Ureter (tissue), 1 donor: ENCODE measurements around the gene SMCHD1. TPM values are rescaled to one million over a fixed set of nuclear protein-coding genes. Genes with fewer than 3 reads are reported as not detected.
"Not testable (repeated sequence)": the region's sequence is repeated elsewhere in the genome, so short reads cannot be mapped to it uniquely, and the experiment has no call there.

Experiments used
- DNase-seq: peaks from one replicate; pipeline ENCODE4 v3.0.0-alpha.2; 2020; ENCODE audit warnings: low spot score
- total RNA-seq: library from RNA; stranded (reverse); gene quantifications from one replicate; pipeline ENCODE4 v1.2.4, GENCODE V29; 2023
- donor health status: DM: yes; HTN: yes; CAD: no.

SMCHD1 gene
- total RNA-seq, 1 donor from 2014 or later, result 83.8 TPM

- DNase-seq, result no peak
Observed at GRCh38 chr18:2657788-2658458, 2.4 kb downstream of the SMCHD1 start.

GRCh38 chr18:2660849-2661248 lies 5.3 kb downstream of the SMCHD1 start:
- not testable (repeated sequence) for DNase-seq

- not testable (repeated sequence) for DNase-seq
Observed at GRCh38 chr18:2662288-2662687, 6.8 kb downstream of the SMCHD1 start.

GRCh38 chr18:2662990-2663389 lies 7.5 kb downstream of the SMCHD1 start:
- no peak for DNase-seq

- DNase-seq, result no peak
Observed at GRCh38 chr18:2672410-2672809, 16.9 kb downstream of the SMCHD1 start.

GRCh38 chr18:2672872-2673271 lies 17.3 kb downstream of the SMCHD1 start:
- no peak for DNase-seq

GRCh38 chr18:2678933-2679332 lies 23.4 kb downstream of the SMCHD1 start:
- DNase-seq, result not testable (repeated sequence)

- DNase-seq, result no peak
Observed at GRCh38 chr18:2680216-2680792, 24.8 kb downstream of the SMCHD1 start.

- DNase-seq, result no peak
Observed at GRCh38 chr18:2681993-2682603, 26.6 kb downstream of the SMCHD1 start.

GRCh38 chr18:2683055-2683454 lies 27.5 kb downstream of the SMCHD1 start:
- DNase-seq, result no peak

GRCh38 chr18:2686349-2686968 lies 30.9 kb downstream of the SMCHD1 start:
- no peak for DNase-seq

GRCh38 chr18:2687390-2688001 lies 32.0 kb downstream of the SMCHD1 start:
- DNase-seq, result no peak

GRCh38 chr18:2692508-2692907 lies 37.0 kb downstream of the SMCHD1 start:
- no peak for DNase-seq

GRCh38 chr18:2697184-2697583 lies 41.7 kb downstream of the SMCHD1 start:
- DNase-seq, result no peak

GRCh38 chr18:2699001-2699400 lies 43.5 kb downstream of the SMCHD1 start:
- DNase-seq, result no peak

GRCh38 chr18:2704541-2704940 lies 49.0 kb downstream of the SMCHD1 start:
- no peak for DNase-seq

- DNase-seq, result no peak
Observed at GRCh38 chr18:2706903-2707302, 51.4 kb downstream of the SMCHD1 start.

GRCh38 chr18:2707551-2708168 lies 52.1 kb downstream of the SMCHD1 start:
- no peak for DNase-seq

- DNase-seq, result no peak
Observed at GRCh38 chr18:2709316-2709715, 53.8 kb downstream of the SMCHD1 start.

- no peak for DNase-seq
Observed at GRCh38 chr18:2714140-2714539, 58.6 kb downstream of the SMCHD1 start.

GRCh38 chr18:2715990-2716389 lies 60.5 kb downstream of the SMCHD1 start:
- DNase-seq, result no peak
